ENCODE measurements around the gene GALNT9.
"Not testable (repeated sequence)": the region's sequence is repeated elsewhere in the genome, so short reads cannot be mapped to it uniquely, and the experiment has no call there.

GALNT9 gene

DNA sequence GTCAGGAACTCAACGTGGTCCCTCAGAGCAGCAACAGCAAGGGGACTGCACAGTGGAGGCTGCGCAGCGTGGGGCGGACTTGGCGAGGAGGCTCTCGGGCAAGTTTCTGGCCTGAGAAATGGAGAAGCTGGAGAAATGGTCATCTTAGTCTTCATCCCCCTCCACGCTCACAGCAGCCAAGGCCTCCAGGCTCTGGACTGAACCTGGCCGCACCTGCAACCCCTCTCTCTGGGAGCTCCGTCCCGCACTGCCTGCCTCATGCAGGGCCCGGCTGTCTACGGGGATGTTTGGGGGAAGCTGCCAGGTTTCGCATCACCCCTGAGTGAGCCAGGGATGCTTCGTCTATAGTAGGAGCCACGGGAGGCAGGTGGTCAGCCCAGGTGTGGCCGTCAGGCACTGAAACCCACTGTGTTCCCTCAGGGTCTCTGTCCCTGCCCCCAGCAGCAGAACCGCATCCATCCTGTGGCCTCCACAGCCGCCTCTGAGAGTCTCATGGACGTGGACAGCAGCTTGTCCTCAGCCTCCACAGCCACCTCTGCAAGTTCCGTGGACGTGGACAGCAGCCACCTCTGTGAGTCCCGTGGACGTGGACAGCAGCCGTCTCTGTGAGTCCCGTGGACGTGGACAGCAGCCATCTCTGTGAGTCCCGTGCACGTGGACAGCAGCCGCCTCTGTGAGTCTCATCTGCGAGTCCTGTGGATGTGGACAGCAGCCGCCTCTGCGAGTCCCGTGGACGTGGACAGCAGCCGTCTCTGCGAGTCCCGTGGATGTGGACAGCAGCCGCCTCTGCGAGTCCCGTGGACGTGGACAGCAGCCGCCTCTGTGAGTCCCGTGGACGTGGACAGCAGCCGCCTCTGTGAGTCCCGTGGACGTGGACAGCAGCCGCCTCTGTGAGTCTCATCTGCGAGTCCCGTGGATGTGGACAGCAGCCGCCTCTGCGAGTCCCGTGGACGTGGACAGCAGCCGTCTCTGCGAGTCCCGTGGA, 29.1 kb upstream of the GALNT9 start:
- DNase-seq = not testable (repeated sequence)

- DNase-seq = no peak
Observed at GRCh38 chr12:132357623-132358186, 28.3 kb upstream of the GALNT9 start.

GRCh38 chr12:132356691-132357622, 27.6 kb upstream of the GALNT9 start:
- DNase-seq = peak in 1 of 2 experiments; percentile 46

GRCh38 chr12:132355742-132356681, 26.6 kb upstream of the GALNT9 start:
- no peak for DNase-seq

DNA sequence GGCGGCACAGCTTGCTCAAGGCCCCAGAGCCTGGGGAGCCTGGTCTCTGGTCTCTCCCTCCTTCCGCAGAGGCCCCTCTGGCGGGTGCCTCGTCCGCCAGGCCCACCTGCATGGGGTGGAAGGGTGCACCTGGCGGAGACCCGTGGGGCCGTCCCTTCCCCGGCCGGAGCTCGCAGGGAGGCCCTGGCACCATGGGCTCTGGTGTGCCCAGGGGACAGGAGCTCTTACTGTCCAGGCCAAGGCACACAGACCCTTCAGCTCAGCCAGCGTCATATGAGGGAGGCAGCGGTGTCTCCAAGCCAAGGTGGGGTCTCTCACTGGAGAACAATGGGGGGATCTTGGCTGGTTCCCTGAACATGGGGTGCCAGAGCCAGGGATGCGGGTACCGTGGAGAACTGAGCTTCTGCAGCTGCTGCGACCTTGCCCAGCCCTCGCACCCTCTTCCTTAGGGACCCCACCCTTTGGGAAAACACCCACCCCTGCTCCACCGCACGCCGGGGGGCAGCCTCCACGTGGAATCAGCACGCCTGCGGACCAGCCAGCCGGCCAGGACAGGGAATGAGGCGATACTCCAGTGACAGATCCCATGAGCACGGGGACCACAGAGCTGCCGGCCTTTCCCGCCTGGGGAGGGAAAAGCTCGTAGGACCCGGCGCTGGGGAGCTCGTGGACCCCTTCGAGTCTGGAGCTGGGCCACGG, 25.7 kb upstream of the GALNT9 start:
- DNase-seq = no peak

- no peak for DNase-seq
Observed at GRCh38 chr12:132354211-132354981, 25.0 kb upstream of the GALNT9 start.

DNA sequence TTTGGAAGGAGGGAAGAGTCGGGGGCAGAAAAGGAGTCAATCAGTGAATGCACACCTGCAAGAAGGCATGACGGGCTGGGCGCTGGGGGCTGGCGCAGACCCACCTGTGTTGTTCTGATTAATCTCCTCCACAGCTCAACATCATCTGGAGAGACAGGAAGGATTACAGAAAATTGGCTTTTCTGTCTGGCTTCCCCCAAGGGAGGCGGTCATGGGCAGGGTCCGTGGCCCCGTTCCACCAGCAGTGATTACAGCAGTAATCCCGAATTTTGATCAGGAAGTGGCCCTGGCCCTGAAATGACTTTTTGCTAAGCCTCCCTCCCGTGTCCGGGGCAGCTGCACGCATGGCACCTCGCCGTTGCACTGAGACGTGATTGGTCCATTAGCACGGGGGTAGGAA, 24.4 kb upstream of the GALNT9 start:
- DNase-seq = no peak

DNA sequence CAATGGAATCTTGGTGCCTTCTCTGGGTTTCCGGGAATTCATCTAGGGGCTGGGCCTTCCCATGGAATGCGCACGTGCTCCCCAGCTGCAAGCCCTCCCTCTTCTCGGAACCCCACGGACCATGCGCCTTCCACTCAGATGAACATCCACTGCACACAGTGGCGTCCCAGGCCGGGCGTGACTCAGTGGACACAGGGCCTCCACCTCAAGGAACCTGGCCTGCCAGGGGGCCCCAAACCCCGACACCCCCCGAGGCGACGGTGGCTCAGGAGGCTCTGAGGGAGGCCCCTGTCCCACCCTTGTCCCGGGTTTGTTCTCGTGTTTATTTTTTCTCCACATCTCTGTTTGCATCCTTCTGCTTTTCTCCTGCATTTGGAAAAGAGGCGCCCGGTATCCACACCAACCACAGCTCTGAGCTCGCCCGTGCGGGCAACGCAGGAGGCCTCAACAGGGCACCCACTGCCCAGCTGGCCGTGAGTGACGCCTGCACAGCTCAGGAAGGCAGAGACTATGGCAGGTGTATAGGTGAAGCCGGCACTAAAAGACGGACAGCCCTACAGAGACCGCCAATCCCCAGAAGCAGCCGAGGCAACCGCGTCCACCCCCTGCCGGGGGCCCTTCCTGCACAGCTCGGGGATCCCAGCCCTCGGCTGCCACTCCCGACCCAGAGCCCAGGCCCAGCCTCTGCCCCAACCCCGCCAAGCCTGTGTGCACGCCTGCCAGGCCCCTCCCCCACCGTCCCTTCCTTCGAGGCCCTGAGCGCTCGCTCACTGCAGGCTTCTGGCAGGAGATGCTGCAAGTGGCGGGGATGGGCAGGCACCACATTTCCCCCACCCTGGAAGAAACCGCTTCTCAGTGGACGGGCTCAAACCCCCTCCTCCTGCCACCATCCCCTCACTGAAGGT, 23.8 kb upstream of the GALNT9 start:
- no peak for DNase-seq

- DNase-seq = no peak
Observed at GRCh38 chr12:132351751-132352495, 22.5 kb upstream of the GALNT9 start.

GRCh38 chr12:132349501-132350131, 20.2 kb upstream of the GALNT9 start:
- DNase-seq = no peak

GRCh38 chr12:132348176-132348575, 18.8 kb upstream of the GALNT9 start:
- no peak for DNase-seq

GRCh38 chr12:132347176-132347855, 17.9 kb upstream of the GALNT9 start:
- no peak for DNase-seq

- DNase-seq = no peak
Observed at GRCh38 chr12:132346471-132347175, 17.2 kb upstream of the GALNT9 start.

- DNase-seq = no peak
Observed at GRCh38 chr12:132345561-132346200, 16.3 kb upstream of the GALNT9 start.

DNA sequence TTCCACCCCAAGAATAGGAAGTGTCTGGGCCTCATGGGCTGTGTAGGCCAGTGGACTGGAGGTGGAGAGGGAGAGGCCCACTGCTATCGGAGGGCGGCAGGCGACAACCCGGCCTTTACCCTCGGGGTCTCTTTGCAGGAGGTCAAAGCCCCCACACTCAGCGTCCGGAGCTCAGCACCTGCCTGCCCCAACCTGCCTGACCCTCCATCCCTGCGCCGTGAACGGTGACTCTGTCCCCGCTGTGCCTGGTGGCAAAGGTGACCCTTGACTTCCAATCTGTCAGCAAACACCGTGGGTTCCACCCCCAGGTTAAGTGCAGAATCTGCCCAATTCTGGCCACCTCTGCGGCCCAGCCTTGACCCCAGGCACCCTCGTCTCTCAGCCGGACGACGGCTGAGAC, 15.7 kb upstream of the GALNT9 start:
- no peak for DNase-seq

DNA sequence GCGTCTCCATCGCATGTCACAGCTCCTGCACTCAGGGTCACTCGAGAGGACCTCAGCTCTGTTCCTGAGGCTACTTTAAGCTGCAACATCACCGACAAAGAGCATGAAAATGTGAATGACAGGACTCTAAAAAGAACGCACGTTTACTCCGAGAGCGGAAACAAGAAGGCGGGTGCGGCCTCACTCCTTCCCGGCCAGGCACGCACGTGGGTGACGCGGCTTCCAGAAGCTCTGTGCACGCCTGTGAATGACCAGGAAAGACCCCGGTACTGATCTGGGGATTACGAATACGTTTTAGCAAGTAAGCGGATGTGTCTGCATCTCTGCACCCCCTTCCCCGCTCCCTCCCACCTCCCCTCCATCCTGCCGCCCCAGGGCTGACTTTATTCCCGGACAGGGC, 15.2 kb upstream of the GALNT9 start:
- no peak for DNase-seq

Data from SW 1271 (cell line).